PC-9 (cell line): ENCODE data around the gene SRMS. TPM values are rescaled to one million over a fixed set of nuclear protein-coding genes. Genes with fewer than 3 reads are reported as not detected.

Experiments
- BruUV-seq: library from RNA; stranded (reverse); fragments of 400-500 nt; replicated peaks from 2 replicates; lab custom pipeline; 2021; lab: Mats Ljungman, UMichigan
- CTCF ChIA-PET: fragments of 300-600 bp; sonication (Branson Sonifier 250); formaldehyde crosslinking; loops from one replicate; lab custom pipeline; 2022; ENCODE audit warnings: antibody characterized with exemption; lab: Charles Lee
- POLR2A ChIA-PET: fragments of 300-600 bp; sonication (Branson Sonifier 250); formaldehyde crosslinking; loops from one replicate; lab custom pipeline; 2022; ENCODE audit warnings: antibody characterized with exemption; ENCODE audit not compliant: unreplicated experiment; lab: Charles Lee
- DNase-seq, 2 experiments: peaks; one replicate each; pipeline versions ENCODE4 v3.0.0 to v3.0.0-alpha.2; 2015 to 2022; ENCODE audit warnings: mixed read lengths in 1 of 2
- H2AFZ ChIP-seq: fragments of 200-600 bp; sonication (generic); 2 replicates; pipeline ENCODE4 v1.8.1; 2017; ENCODE audit warnings: antibody characterized with exemption
- H3F3A ChIP-seq: fragments of 200-600 bp; sonication (generic); 2 replicates; pipeline ENCODE4 v1.8.1; 2017; ENCODE audit warnings: antibody characterized with exemption, mild to moderate bottlenecking, low read depth; ENCODE audit not compliant: insufficient read depth
- H3K27ac ChIP-seq: fragments of 200-600 bp; sonication (generic); 2 replicates; pipeline ENCODE4 v1.6.1; 2016; ENCODE audit warnings: mixed run types
- H3K27me3 ChIP-seq: fragments of 200-600 bp; sonication (generic); 2 replicates; pipeline ENCODE4 v1.6.1; 2016; ENCODE audit warnings: low read depth, mixed run types; ENCODE audit not compliant: insufficient read depth
- H3K36me3 ChIP-seq: fragments of 200-600 bp; sonication (generic); 2 replicates; pipeline ENCODE4 v1.6.1; 2016; ENCODE audit warnings: low read depth, mixed run types
- H3K4me1 ChIP-seq: fragments of 200-600 bp; sonication (generic); replicated peaks from 2 replicates; pipeline ENCODE4 v1.6.1; 2016; ENCODE audit warnings: mixed run types; ENCODE audit not compliant: insufficient read depth
- H3K4me2 ChIP-seq: fragments of 200-600 bp; sonication (generic); 2 replicates; pipeline ENCODE4 v1.6.1; 2017; ENCODE audit warnings: mixed run types
- H3K4me3 ChIP-seq: fragments of 200-600 bp; sonication (generic); 2 replicates; pipeline ENCODE4 v1.6.1; 2016; ENCODE audit warnings: mixed run types
- H3K79me2 ChIP-seq: fragments of 200-600 bp; sonication (generic); 2 replicates; pipeline ENCODE4 v1.6.1; 2017; ENCODE audit warnings: low read depth, mixed run types
- H3K9me2 ChIP-seq: fragments of 200-600 bp; sonication (generic); 2 replicates; pipeline ENCODE4 v1.8.1; 2017; ENCODE audit warnings: mild to moderate bottlenecking; ENCODE audit not compliant: insufficient read depth
- H3K9me3 ChIP-seq: fragments of 200-600 bp; sonication (generic); 2 replicates; pipeline ENCODE4 v1.8.1; 2016; ENCODE audit warnings: low read depth; ENCODE audit not compliant: insufficient read depth
- H4K20me1 ChIP-seq: fragments of 200-600 bp; sonication (generic); 2 replicates; pipeline ENCODE4 v1.8.1; 2017; ENCODE audit not compliant: insufficient read depth
- EZH2 ChIP-seq: fragments of 200-600 bp; sonication (generic); IDR thresholded peaks from 2 replicates; pipeline ENCODE4 v1.8.0; 2017; ENCODE audit warnings: antibody characterized with exemption, low read depth
- intact Hi-C: fragments of 100-400 bp; cut with micrococcal nuclease; formaldehyde crosslinking; loops from one replicate; pipeline ENCODE4 v1.10.0; 2022; ENCODE audit not compliant: unreplicated experiment
- total RNA-seq: library from RNA; stranded (reverse); gene quantifications from 2 replicates; pipeline ENCODE4 v1.2.3, GENCODE V29; 2021
- TF ChIP-seq, protein P1 (sequence below): fragments of 200-600 bp; sonication (generic); conservative IDR thresholded peaks from 2 replicates; pipeline ENCODE4 v1.6.1; 2017; ENCODE audit warnings: mixed run types, antibody characterized with exemption, mild to moderate bottlenecking, moderate library complexity

The SRMS gene
- total RNA-seq, 1 experiment from 2014 or later: 1.2 TPM

DNA sequence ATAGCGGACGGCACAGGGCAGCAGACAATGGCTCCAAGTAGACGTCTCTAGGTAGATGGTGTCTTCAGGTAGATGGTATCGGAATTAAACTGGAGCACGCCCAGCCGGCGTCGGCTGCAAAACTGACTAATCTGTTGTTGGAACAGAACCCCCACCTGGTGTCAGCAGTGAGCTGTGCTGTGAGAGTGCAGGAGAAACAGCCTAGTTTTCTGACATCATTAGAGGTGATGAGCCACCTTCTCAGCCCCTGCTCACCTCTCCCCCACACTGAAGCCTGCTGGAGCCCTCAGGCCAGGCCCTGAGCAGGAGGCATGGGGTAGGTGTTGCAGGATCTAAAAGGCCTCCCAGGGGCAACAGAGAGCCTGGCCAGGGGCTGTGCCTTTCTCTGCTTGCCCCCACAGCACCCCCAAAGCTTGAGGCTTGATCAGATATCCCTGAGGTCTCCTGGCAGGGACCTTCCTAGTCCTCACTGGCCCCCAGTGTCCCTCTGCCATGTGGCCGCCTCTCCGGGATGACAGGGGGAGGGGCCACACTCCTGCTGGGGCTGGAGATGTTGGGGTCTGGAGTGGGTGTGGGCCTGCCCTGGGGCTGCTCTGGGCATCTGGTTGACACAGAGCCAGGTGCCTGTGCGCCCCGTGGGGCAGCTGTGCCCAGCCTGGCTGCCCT is 33.4 kb upstream of the SRMS start:
- no TSS peak for BruUV-seq
- TF ChIP-seq EZH2: no peak
- TF ChIP-seq, protein P1, sequence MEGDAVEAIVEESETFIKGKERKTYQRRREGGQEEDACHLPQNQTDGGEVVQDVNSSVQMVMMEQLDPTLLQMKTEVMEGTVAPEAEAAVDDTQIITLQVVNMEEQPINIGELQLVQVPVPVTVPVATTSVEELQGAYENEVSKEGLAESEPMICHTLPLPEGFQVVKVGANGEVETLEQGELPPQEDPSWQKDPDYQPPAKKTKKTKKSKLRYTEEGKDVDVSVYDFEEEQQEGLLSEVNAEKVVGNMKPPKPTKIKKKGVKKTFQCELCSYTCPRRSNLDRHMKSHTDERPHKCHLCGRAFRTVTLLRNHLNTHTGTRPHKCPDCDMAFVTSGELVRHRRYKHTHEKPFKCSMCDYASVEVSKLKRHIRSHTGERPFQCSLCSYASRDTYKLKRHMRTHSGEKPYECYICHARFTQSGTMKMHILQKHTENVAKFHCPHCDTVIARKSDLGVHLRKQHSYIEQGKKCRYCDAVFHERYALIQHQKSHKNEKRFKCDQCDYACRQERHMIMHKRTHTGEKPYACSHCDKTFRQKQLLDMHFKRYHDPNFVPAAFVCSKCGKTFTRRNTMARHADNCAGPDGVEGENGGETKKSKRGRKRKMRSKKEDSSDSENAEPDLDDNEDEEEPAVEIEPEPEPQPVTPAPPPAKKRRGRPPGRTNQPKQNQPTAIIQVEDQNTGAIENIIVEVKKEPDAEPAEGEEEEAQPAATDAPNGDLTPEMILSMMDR: peak; percentile 73
- H4K20me1 ChIP-seq: no peaks in the 10 kb centered on the region
- DNase-seq: peak; percentile 71 to 75
- no peaks in the 10 kb centered on the region for H3K9me3 ChIP-seq
- H3F3A ChIP-seq: peaks cover 11% of the 10 kb centered on the region
- H3K4me3 ChIP-seq: no peak overlapping the region
- H2AFZ ChIP-seq: no peak overlapping the region
- H3K9me2 ChIP-seq: no peaks in the 10 kb centered on the region
- H3K27me3 ChIP-seq: no peaks in the 10 kb centered on the region
- no peaks in the 10 kb centered on the region for H3K36me3 ChIP-seq
- CTCF ChIA-PET: interaction anchor here (0.6 to 0.8 kb wide), 2 partner anchors 43 to 103 kb away, joined by 3 to 4 read pairs; partner anchors contain the start of gene PTK6
- H3K27ac ChIP-seq: no peak overlapping the region
- POLR2A ChIA-PET: interaction anchor here (0.5 kb wide), 1 partner anchor 46 kb away, joined by 3 read pairs; the partner anchor contains the start of gene GMEB2
- H3K4me1 ChIP-seq: peaks cover 7% of the 10 kb centered on the region
- H3K79me2 ChIP-seq: no peaks in the 10 kb centered on the region
- intact Hi-C loops: loop anchor here (1.0 to 10.0 kb wide), 4 partner anchors 42 to 394 kb away; partner anchors contain the start of gene TPD52L2
- H3K4me2 ChIP-seq: peak overlapping the region; percentile 22; the same call in 1 of the 2 replicates

DNA sequence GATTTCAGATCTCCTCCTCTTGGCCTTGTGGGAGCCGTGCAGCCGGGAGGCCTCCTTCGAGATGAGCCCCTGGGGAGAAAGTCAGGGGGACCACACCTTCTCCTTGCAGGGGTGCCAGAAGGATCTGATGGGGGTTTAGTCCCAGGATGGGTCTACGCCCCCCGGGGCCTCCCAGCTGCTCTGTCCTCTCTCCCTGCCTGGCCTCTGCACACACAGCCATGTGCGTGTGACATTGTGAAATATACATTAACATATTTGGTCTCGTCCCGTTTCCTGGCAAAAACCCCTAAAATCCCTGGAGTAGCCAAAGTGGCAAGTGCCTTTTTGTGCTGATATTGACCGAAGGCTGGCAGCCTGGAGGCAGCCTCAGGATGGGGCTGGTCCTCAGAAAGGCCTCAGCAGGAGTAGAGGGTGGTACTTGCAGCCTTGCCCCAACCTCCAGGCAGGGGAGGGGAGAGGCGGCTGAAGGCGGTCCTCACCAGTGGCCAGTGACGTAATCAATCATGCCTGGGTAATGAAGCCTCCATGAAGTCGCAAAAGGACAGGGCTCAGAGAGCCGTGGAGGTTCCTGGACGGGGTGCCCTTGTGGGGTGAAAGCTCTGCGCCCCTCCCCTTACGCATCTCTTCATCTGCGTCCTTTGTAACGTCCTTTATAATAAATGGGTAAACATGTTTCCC is 31.6 kb upstream of the SRMS start:
- H3K36me3 ChIP-seq: no peaks in the 10 kb centered on the region
- no peak overlapping the region for H3K4me3 ChIP-seq
- no peak for DNase-seq
- H3K27me3 ChIP-seq: no peaks in the 10 kb centered on the region
- ChIA-PET POLR2A (no interaction called here), CTCF (interaction anchor here (0.7 kb wide), 1 partner anchor 40 kb away, joined by 4 read pairs; no protein-coding TSS in a partner anchor)
- no peak overlapping the region for H2AFZ ChIP-seq
- H4K20me1 ChIP-seq: no peaks in the 10 kb centered on the region
- H3K4me2 ChIP-seq: no peak overlapping the region
- intact Hi-C loops: no loop called here
- no peak overlapping the region for H3K27ac ChIP-seq
- peaks cover 25% of the 10 kb centered on the region for H3F3A ChIP-seq
- no TSS peak for BruUV-seq
- H3K79me2 ChIP-seq: no peaks in the 10 kb centered on the region
- peaks cover 11% of the 10 kb centered on the region for H3K4me1 ChIP-seq
- no peaks in the 10 kb centered on the region for H3K9me3 ChIP-seq
- no peak for TF ChIP-seq EZH2
- TF ChIP-seq, protein P1: no peak
- H3K9me2 ChIP-seq: no peaks in the 10 kb centered on the region

DNA sequence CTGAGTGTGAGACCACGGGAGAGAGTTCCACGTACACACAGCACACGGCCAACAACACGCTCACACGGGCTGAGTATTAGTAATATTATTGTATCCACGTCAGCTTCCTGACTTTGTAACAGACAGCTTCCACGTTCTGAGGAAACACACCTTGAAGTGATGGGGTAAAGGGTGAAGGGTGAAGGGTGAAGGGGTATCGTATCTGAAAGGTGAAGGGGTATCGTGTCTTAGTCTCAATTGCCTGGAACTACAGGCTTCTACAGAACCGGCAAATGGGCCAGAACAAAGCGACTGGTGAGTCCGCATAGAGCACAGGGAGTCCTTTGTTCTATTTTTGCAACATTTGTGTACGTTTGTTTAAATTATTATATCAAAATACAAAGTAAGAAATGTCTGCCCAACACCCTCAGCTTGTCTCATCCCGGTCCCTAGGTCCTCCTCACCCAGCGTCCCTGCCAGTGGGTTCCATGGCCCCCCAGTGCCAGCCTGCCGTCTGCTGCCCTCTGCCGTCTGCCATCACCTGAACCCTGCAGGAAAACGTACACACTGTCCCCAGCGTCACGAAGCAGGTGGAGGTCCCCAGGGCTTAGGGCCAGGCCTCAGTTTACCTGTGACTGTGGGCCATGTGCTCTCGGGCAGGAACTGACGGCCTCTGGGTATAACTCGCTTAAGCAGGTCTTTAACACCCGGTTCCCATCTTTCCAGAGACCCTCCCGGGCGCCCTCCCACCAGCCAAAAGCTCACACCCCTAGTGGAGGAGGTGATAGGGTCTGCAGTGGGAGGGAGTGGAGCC is 30.9 kb upstream of the SRMS start:
- CTCF ChIA-PET: no interaction called here
- H2AFZ ChIP-seq: no peak overlapping the region

More for the DNA sequence above, 30.9 kb upstream of the SRMS start:
- H3K36me3 ChIP-seq: no peaks in the 10 kb centered on the region
- no peaks in the 10 kb centered on the region for H3K9me2 ChIP-seq
- H4K20me1 ChIP-seq: 0 out of 2 replicates have a peak, but pooled peaks cover under 1% of the 10 kb centered on the region
- peaks cover 25% of the 10 kb centered on the region for H3F3A ChIP-seq
- peaks cover 12% of the 10 kb centered on the region for H3K4me1 ChIP-seq
- H3K4me2 ChIP-seq: no peak overlapping the region
- BruUV-seq: no TSS peak
- no peaks in the 10 kb centered on the region for H3K9me3 ChIP-seq
- H3K27me3 ChIP-seq: no peaks in the 10 kb centered on the region
- TF ChIP-seq EZH2: no peak
- TF ChIP-seq, protein P1: no peak
- no peak overlapping the region for H3K4me3 ChIP-seq
- POLR2A ChIA-PET: no interaction called here
- H3K79me2 ChIP-seq: peaks cover 2% of the 10 kb centered on the region; the same call in 1 of the 2 replicates
- DNase-seq: no peak
- H3K27ac ChIP-seq: no peak overlapping the region
- intact Hi-C loops: no loop called here
